ENCODE measurements around the gene PRELP. TPM values are rescaled to one million over a fixed set of nuclear protein-coding genes. Genes with fewer than 3 reads are reported as not detected.
A peak's percentile ranks its signal among the peaks of the same experiment; 100 is the strongest.
"Not testable (repeated sequence)": the region's sequence is repeated elsewhere in the genome, so short reads cannot be mapped to it uniquely, and the experiment has no call there.

PRELP gene
- total RNA-seq, 4 donors from 2014 or later = 100 to 186 (median 165) TPM

DNA sequence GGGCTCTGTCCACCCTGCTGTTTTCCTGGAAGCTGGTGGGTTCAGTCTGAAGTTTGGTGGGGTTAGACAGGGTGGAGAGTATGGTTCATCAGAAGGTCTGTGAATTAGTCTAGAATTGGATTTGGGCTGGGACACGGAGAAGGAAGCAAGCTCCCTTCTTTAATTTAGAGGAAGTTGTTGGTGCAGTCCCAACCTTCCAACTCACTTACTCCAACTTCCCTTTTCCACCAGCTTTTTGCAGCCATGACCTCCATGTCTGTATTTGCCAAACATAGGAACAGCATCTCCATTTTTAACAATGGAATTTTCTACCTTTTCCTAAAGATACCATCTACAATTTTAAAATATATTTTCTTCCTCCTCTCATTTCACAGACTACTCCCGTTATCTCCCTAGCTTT is 28.5 kb upstream of the PRELP start:
- intact Hi-C loops (cut with DNase I) = no loop called here
- no peak overlapping the region for H3K27ac ChIP-seq (replicated peaks in 1 of 4)

DNA sequence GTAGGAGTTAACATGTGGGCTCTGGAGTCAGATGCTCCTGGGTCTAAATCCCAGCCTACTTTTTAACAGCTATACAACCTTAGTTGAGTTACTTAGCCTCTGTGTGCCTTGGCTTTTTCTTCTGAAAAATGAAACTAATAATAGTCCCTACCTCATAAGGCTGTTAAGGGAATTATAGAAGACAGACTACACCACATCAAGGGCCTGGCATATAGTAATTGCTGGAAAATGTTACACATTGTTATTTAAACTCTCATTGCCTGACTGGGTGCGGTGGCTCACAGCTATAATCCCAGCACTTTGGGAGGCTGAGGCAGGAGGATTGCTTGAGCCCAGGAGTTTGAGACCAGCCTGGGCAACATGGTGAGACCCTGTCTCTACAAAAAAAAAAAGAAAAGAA is 28.0 kb upstream of the PRELP start:
- Histone ChIP-seq H3K27ac (replicated peaks in 1 of 4) (peak overlapping the region in 1 of 4 donors; percentile 40), H3K4me1 (peaks cover 0 to 24% (median 6%) of the 10 kb centered on the region in 4 donors)
- DNase-seq (ENCODE audit: extremely low spot score); H3K36me3 ChIP-seq; H3K27me3 ChIP-seq; H3K4me3 ChIP-seq; intact Hi-C loops (cut with DNase I); H3K9me3 ChIP-seq: not testable (repeated sequence)
- WGBS = 80% methylated on average over 1 of the region's 1 CpG

More for the DNA sequence above, 28.5 kb upstream of the PRELP start:
- WGBS = 88% methylated on average over 2 of the region's 2 CpGs
- peaks cover 0 to 7% (median 0%) of the 10 kb centered on the region in 4 donors for H3K9me3 ChIP-seq
- peaks cover 0 to 24% (median 6%) of the 10 kb centered on the region in 4 donors for H3K4me1 ChIP-seq
- no peaks in the 10 kb centered on the region for H3K27me3 ChIP-seq
- H3K36me3 ChIP-seq = no peaks in the 10 kb centered on the region
- TF ChIP-seq CTCF (IDR thresholded peaks at IDR 0.05) (no peak), EP300 (IDR thresholded peaks at IDR 0.05) (no peak), POLR2AphosphoS5 (IDR thresholded peaks at IDR 0.05) (no peak), POLR2A (IDR thresholded peaks at IDR 0.05; ENCODE audit: low read depth) (no peak)
- DNase-seq (ENCODE audit: extremely low spot score) = no peak
- H3K4me3 ChIP-seq = no peak overlapping the region

DNA sequence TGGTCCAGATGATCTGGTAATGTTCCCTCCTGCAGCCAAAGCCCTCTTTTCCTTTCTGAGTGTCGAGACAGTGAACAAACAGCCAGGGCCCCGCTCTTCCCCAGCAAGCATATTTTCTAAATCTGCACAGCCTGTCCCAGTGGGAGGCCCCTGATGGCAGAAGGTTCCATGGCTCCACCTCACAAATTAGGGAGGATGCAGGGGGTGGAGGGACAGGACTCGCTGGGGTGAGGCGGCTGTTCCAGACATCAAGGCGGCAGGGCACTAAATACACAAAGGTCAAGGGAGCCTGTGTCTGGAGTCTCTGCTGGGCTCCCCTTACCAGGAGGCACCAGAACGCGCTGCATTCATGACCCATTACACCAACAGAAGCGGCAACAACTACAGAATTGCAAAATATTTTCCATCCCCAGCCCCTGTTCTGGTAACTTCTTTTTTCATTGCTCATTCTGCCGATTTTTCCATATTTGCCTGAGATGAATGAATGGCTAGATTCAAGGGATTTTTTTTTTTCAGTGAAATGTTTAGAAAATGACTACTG is 27.0 kb upstream of the PRELP start:
- no peak for DNase-seq (ENCODE audit: extremely low spot score)
- 79% methylated on average over 9 of the region's 9 CpGs for WGBS
- no peaks in the 10 kb centered on the region for H3K27me3 ChIP-seq
- H3K9me3 ChIP-seq = peaks cover 0 to 7% (median 0%) of the 10 kb centered on the region in 4 donors
- peak overlapping the region in 3 of 4 donors; percentile 7 to 40 (median 34) for H3K27ac ChIP-seq (replicated peaks in 1 of 4)
- no peak overlapping the region for H3K4me3 ChIP-seq
- H3K4me1 ChIP-seq = peaks cover 0 to 30% (median 10%) of the 10 kb centered on the region in 4 donors
- peak; percentile 19 to 52 for TF ChIP-seq POLR2AphosphoS5 (IDR thresholded peaks at IDR 0.05)
- TF ChIP-seq POLR2A (IDR thresholded peaks at IDR 0.05; ENCODE audit: low read depth) = no peak
- no peaks in the 10 kb centered on the region for H3K36me3 ChIP-seq
- intact Hi-C loops (cut with DNase I) = no loop called here

DNA sequence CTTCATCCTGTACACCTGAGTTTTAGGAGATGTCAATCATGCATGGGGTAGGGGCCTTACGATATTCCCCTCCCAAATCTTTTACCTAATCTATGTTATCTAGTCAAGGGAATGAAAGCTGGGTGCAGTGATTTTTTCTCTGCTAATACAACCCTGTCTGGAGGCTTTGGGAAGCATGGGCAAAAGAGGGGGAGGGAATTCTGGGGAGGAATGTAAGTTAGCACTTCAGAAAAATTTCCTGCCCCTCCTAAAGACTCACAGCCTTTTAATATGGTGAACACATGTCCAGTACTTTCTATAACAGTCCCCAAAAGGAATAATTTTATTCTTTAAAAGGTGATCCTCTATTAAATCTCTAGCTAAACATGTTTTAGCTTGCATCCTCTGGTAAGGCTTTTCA is 25.6 kb upstream of the PRELP start:
- DNase-seq (ENCODE audit: extremely low spot score) = no peak
- WGBS = 63% methylated on average over 1 of the region's 1 CpG
- intact Hi-C loops (cut with DNase I) = no loop called here
- H3K36me3 ChIP-seq = no peaks in the 10 kb centered on the region
- H3K4me1 ChIP-seq = peaks cover 0 to 30% (median 10%) of the 10 kb centered on the region in 4 donors
- no peaks in the 10 kb centered on the region for H3K27me3 ChIP-seq
- H3K4me3 ChIP-seq = no peak overlapping the region
- H3K27ac ChIP-seq (replicated peaks in 1 of 4) = no peak overlapping the region
- H3K9me3 ChIP-seq = peaks cover 0 to 6% (median 0%) of the 10 kb centered on the region in 4 donors
- TF ChIP-seq EP300 (IDR thresholded peaks at IDR 0.05) (no peak), POLR2A (IDR thresholded peaks at IDR 0.05; ENCODE audit: low read depth) (no peak), POLR2AphosphoS5 (IDR thresholded peaks at IDR 0.05) (no peak), CTCF (IDR thresholded peaks at IDR 0.05) (no peak)

DNA sequence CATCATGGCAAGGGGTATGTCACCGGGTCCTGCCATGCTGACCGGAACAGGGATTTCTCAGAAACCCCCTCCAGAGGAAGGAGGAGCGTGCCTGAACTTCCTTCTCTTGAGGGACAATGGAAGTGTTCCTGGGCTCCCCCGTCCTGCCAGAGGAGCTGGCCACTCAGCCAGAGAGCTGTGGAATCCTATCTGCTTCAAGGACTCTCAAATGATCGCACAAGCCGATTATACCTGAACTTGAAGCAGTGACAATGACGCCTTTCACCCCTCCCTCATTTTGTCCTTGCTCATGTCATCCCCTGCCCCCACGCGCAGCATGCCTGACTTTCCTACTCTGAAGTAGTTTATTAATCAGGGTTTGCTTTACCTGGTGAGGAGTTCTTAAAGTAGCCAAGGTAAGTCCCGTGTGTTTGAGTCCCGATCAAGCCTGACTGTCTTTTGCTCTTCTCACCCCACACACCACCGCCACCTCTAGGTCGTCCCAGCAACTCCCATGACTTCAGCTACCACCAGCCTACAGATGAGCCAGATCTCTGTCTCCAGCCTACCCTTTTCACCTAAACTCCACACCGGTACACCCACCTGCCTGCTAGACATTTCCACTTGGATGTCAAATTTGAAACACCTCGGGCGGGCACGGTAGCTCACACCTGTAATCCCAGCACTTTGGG is 25.0 kb upstream of the PRELP start:
- H3K4me1 ChIP-seq = peaks cover 0 to 30% (median 10%) of the 10 kb centered on the region in 4 donors
- 88% methylated on average over 17 of the region's 17 CpGs for WGBS

GRCh38 chr1:203451836-203452784 is 23.5 kb upstream of the PRELP start:
- WGBS = 36% methylated on average over 2 of the region's 2 CpGs
- Histone ChIP-seq H3K4me3 (no peak overlapping the region), H3K4me1 (peaks cover 0 to 30% (median 10%) of the 10 kb centered on the region in 4 donors), H3K27ac (replicated peaks in 1 of 4) (no peak overlapping the region), H3K27me3 (no peaks in the 10 kb centered on the region), H3K36me3 (no peaks in the 10 kb centered on the region), H3K9me3 (no peaks in the 10 kb centered on the region)
- no peak for DNase-seq (ENCODE audit: extremely low spot score)
- TF ChIP-seq POLR2A (IDR thresholded peaks at IDR 0.05; ENCODE audit: low read depth) (no peak), CTCF (IDR thresholded peaks at IDR 0.05) (no peak), POLR2AphosphoS5 (IDR thresholded peaks at IDR 0.05) (peak in 1 of 2 donors; percentile 17), EP300 (IDR thresholded peaks at IDR 0.05) (no peak)
- intact Hi-C loops (cut with DNase I) = no loop called here

More for the DNA sequence above, 25.0 kb upstream of the PRELP start:
- DNase-seq (ENCODE audit: extremely low spot score) = no peak
- Histone ChIP-seq H3K4me3 (no peak overlapping the region), H3K36me3 (no peaks in the 10 kb centered on the region), H3K27me3 (no peaks in the 10 kb centered on the region), H3K27ac (replicated peaks in 1 of 4) (no peak overlapping the region), H3K9me3 (peaks cover 0 to under 1% (median 0%) of the 10 kb centered on the region in 4 donors)
- no peak for TF ChIP-seq POLR2A (IDR thresholded peaks at IDR 0.05; ENCODE audit: low read depth)
- intact Hi-C loops (cut with DNase I) = no loop called here
